Measurements from ENCODE around the gene UBA6.

UBA6 gene

DNA sequence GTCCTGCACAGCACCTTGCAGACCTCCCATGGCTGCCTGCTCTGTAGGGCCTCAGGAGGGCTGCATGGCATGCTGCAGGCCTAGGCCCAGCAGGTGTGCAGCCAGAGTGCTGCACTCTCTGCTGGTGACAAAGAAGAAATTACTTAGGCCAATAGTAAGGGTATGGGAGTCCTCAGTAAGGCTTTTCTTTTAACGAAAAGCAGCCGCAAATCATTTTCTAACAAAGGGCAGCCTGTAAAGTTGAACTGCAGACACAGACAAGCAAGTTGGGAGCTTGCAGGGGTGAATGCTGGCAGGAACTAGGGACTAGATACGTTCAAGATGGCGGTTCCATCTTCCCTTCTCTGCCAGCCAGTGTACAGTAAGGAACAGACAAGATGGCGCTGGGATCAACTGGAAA lies 22.4 kb upstream of the UBA6 start:
- DNase-seq (ENCODE audit: low read depth), result no peak
- TF ChIP-seq, protein P1, sequence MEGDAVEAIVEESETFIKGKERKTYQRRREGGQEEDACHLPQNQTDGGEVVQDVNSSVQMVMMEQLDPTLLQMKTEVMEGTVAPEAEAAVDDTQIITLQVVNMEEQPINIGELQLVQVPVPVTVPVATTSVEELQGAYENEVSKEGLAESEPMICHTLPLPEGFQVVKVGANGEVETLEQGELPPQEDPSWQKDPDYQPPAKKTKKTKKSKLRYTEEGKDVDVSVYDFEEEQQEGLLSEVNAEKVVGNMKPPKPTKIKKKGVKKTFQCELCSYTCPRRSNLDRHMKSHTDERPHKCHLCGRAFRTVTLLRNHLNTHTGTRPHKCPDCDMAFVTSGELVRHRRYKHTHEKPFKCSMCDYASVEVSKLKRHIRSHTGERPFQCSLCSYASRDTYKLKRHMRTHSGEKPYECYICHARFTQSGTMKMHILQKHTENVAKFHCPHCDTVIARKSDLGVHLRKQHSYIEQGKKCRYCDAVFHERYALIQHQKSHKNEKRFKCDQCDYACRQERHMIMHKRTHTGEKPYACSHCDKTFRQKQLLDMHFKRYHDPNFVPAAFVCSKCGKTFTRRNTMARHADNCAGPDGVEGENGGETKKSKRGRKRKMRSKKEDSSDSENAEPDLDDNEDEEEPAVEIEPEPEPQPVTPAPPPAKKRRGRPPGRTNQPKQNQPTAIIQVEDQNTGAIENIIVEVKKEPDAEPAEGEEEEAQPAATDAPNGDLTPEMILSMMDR (conservative IDR thresholded peaks at IDR 0.05; ENCODE audit: control insufficient read depth, insufficient read depth, low read depth, low read length), result no peak
- no peak overlapping the region for H3K4me3 ChIP-seq (ENCODE audit: control insufficient read depth, low read depth, low read length)

DNA sequence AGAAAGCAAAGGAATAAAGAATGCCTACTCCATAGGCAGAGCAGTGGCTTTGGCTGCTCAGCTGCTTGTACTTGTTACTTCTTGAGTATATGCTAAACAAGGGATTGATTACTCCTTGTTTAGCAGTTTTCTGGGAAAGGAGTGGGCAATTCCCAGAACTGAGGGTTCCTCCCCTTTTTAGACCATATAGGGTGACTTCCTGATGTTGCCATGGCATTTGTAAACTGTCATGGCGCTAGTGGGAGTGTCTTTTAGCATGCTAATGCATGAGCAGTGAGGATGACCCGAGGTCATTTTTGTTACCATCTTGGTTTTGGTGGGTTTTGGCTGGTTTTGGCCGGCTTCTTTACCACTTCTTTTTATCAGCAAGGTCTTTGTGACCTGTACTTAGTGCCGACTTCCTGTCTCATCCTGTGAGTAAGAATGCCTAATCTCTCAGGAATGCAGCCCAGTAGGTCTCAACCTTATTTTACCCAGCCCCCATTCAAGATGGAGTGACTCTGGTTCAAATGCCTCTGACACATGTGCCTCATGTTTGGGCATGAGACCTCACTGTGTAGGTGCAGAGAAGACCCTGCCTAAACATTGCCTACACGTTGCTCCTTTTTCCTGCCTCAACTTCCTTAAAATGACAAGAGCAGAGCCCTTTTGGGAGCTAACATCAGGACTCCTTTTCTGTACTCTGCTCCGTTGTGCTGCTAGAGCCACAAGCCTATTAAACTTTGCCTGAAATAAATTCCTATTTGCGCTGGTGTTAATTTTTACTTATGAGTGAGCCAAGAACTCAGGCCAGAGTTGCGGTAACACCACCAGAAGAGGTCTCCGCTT lies 21.0 kb upstream of the UBA6 start:
- peak; percentile 42 for DNase-seq (ENCODE audit: low read depth)
- H3K4me3 ChIP-seq (ENCODE audit: control insufficient read depth, low read depth, low read length), result no peak overlapping the region
- TF ChIP-seq, protein P1 (conservative IDR thresholded peaks at IDR 0.05; ENCODE audit: control insufficient read depth, insufficient read depth, low read depth, low read length), result no peak

DNA sequence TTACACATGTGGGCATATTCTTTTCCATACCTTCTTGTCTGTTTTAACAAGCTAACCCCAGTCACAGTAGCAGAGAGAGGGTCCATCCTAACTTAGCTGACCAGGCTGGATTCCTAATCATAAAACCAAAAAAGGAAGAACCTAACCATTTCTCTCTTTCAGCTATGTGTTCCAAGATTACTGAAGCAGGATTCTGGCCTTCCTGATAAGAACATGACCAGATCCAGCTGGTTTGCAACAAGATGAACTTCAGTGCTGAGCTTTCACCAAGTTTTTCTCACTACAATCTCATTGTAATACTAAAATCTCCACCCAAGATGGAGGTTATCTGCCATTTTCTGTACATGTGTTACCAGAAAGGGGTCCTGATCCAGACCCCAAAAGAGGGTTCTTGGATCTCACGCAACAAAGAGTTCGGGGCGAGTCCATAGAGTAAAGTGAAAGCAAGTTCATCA lies 20.4 kb upstream of the UBA6 start:
- TF ChIP-seq, protein P1 (conservative IDR thresholded peaks at IDR 0.05; ENCODE audit: control insufficient read depth, insufficient read depth, low read depth, low read length), result no peak
- H3K4me3 ChIP-seq (ENCODE audit: control insufficient read depth, low read depth, low read length), result no peak overlapping the region
- DNase-seq (ENCODE audit: low read depth), result no peak

DNA sequence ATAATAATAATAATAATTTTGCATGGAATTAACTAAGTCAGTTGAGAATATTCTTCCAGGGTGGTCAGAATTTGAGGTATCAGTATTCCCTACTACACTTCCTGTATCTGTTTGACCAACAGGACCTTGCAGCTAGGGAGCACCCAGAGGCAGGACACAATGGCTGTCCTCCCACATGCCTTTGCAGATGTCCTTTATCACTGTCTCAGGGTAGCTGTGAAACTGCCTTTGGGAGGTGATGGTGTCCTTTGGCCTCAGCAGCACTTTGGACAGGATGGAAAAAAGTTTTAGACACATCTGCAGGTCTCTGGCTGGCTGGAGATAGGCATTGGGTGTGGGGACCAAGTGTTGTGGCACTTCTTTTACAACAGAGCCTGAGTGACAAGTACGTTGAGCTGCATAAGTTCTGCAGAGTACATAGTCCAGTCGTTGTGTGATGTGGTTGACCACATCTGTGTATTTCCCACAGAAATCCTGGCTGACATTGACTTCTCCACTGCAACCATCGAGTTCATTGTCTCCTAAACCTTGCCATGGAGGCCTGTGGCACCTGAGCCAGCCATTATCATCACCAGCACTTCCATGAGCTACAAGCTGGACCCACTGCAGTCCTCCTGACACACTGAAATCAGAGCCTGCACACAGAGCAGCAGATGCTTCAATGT lies 19.1 kb upstream of the UBA6 start:
- no peak overlapping the region for H3K4me3 ChIP-seq (ENCODE audit: control insufficient read depth, low read depth, low read length)
- no peak for DNase-seq (ENCODE audit: low read depth)
- TF ChIP-seq, protein P1 (conservative IDR thresholded peaks at IDR 0.05; ENCODE audit: control insufficient read depth, insufficient read depth, low read depth, low read length), result no peak

DNA sequence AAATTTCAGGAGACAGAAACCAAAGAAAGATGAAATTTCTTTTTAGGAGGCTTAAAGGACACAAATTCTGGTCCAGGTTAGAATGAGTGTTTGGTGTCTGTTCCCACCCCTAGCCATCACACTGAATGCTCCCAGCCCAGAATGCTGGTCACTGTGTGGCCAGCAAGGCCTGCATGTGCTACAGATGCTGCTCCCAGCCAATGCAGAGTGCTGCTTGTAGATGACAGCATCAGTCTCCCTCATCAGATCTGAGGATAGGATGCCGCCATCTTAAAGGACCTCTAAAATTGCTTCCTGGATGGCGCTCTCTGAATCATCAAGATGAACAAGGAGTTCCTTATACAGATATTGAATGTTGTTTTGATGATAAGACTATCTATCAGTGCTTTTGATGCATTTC lies 17.9 kb upstream of the UBA6 start:
- TF ChIP-seq, protein P1 (conservative IDR thresholded peaks at IDR 0.05; ENCODE audit: control insufficient read depth, insufficient read depth, low read depth, low read length), result no peak
- DNase-seq (ENCODE audit: low read depth), result no peak
- no peak overlapping the region for H3K4me3 ChIP-seq (ENCODE audit: control insufficient read depth, low read depth, low read length)

DNA sequence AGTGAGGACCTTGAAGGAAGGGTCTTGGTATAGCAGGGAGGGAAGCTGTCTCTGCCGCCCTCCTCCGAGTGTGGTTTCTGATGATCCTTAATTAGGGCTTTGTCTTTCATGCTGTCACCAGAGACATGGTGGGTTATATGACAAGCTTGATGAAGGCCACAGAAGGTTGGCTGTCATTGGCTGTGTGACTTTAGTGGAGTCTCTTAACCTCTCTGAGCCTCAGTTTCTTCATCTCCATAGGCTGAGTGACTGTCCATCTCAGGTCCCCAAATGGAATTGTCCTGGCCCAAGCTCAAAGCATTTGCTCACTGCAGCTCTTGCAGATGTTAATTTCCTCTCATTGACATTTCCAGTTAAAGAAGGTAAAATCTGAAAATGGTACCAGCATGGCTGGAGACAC lies 16.6 kb upstream of the UBA6 start:
- TF ChIP-seq, protein P1 (conservative IDR thresholded peaks at IDR 0.05; ENCODE audit: control insufficient read depth, insufficient read depth, low read depth, low read length), result no peak
- DNase-seq (ENCODE audit: low read depth), result no peak
- no peak overlapping the region for H3K4me3 ChIP-seq (ENCODE audit: control insufficient read depth, low read depth, low read length)
